ENCODE measurements around the gene N4BP2L2. TPM values are rescaled to one million over a fixed set of nuclear protein-coding genes. Genes with fewer than 3 reads are reported as not detected.

The N4BP2L2 gene
- total RNA-seq, 2 donors from 2014 or later: 59.6 to 82.3 TPM

- H3K4me1 ChIP-seq: no peaks in the 10 kb centered on the region
- intact Hi-C loops (cut with DNase I): no loop called here
- H3K9me3 ChIP-seq: no peaks in the 10 kb centered on the region
- H3K27ac ChIP-seq: peak overlapping the region; percentile 86
- peak overlapping the region; percentile 71 for H3K4me3 ChIP-seq
- TF ChIP-seq CTCF (IDR thresholded peaks at IDR 0.05): no peak
- H3K9ac ChIP-seq (ENCODE audit: low read depth in 2 of 2, low read length in 2 of 2): peak overlapping the region; percentile 89 to 90
- H3K27me3 ChIP-seq: no peaks in the 10 kb centered on the region
- H3K36me3 ChIP-seq: no peaks in the 10 kb centered on the region
- DNase-seq: peak; percentile 43
Measured at GRCh38 chr13:32426191-32426989, 112.2 kb downstream of the N4BP2L2 start.

- no peak overlapping the region for H3K9ac ChIP-seq (ENCODE audit: low read depth in 2 of 2, low read length in 2 of 2)
- no peaks in the 10 kb centered on the region for H3K9me3 ChIP-seq
- no peaks in the 10 kb centered on the region for H3K4me1 ChIP-seq
- no peak for DNase-seq
- TF ChIP-seq CTCF (IDR thresholded peaks at IDR 0.05): no peak
- no peak overlapping the region for H3K27ac ChIP-seq
- H3K27me3 ChIP-seq: no peaks in the 10 kb centered on the region
- no peak overlapping the region for H3K4me3 ChIP-seq
- intact Hi-C loops (cut with DNase I): no loop called here
- no peaks in the 10 kb centered on the region for H3K36me3 ChIP-seq
Measured at GRCh38 chr13:32425158-32425557, 113.4 kb downstream of the N4BP2L2 start.

GRCh38 chr13:32423592-32423991 lies 115.0 kb downstream of the N4BP2L2 start:
- Histone ChIP-seq H3K9ac (ENCODE audit: low read depth in 2 of 2, low read length in 2 of 2) (no peak overlapping the region), H3K27ac (no peak overlapping the region), H3K9me3 (no peaks in the 10 kb centered on the region), H3K27me3 (no peaks in the 10 kb centered on the region), H3K4me3 (no peak overlapping the region), H3K4me1 (no peaks in the 10 kb centered on the region), H3K36me3 (no peaks in the 10 kb centered on the region)
- intact Hi-C loops (cut with DNase I): no loop called here
- no peak for DNase-seq
- no peak for TF ChIP-seq CTCF (IDR thresholded peaks at IDR 0.05)

- Histone ChIP-seq H3K27ac (no peak overlapping the region), H3K27me3 (no peaks in the 10 kb centered on the region), H3K9me3 (no peaks in the 10 kb centered on the region), H3K4me3 (no peak overlapping the region), H3K9ac (ENCODE audit: low read depth in 2 of 2, low read length in 2 of 2) (no peak overlapping the region), H3K4me1 (no peaks in the 10 kb centered on the region), H3K36me3 (no peaks in the 10 kb centered on the region)
- intact Hi-C loops (cut with DNase I): no loop called here
- no peak for TF ChIP-seq CTCF (IDR thresholded peaks at IDR 0.05)
- DNase-seq: no peak
Measured at GRCh38 chr13:32419862-32420261, 118.7 kb downstream of the N4BP2L2 start.

- Histone ChIP-seq H3K4me1 (no peaks in the 10 kb centered on the region), H3K36me3 (no peaks in the 10 kb centered on the region), H3K27me3 (no peaks in the 10 kb centered on the region), H3K4me3 (no peak overlapping the region), H3K9me3 (no peaks in the 10 kb centered on the region), H3K9ac (ENCODE audit: low read depth in 2 of 2, low read length in 2 of 2) (no peak overlapping the region), H3K27ac (no peak overlapping the region)
- TF ChIP-seq CTCF (IDR thresholded peaks at IDR 0.05): no peak
- no peak for DNase-seq
- intact Hi-C loops (cut with DNase I): no loop called here
Measured at GRCh38 chr13:32417995-32418394, 120.6 kb downstream of the N4BP2L2 start.
